ENCODE data around the gene RXRA.

RXRA gene

DNA sequence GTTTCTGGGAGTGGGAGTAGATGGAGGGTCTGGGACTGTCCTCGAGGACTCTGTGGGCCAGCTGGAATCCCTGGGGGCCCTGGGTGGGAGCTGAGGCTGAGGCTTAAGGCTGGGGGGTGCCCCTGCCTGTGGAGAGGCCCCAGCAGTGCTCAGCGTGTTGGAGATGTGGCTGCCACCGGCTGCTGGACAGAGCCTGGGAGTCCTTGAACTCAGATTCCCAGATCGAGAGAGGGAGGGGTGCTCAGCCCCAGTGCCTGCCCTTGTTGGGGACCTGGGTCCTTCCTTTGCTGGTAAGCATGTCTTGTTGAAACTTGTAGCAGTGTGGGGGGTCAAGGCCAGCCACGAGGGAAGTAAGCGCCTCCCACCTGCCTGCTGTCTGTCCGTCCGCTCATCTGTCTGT lies 10.7 kb downstream of the RXRA start:
- DNase-seq (ENCODE audit: low read depth in 2 of 2): no peak

DNA sequence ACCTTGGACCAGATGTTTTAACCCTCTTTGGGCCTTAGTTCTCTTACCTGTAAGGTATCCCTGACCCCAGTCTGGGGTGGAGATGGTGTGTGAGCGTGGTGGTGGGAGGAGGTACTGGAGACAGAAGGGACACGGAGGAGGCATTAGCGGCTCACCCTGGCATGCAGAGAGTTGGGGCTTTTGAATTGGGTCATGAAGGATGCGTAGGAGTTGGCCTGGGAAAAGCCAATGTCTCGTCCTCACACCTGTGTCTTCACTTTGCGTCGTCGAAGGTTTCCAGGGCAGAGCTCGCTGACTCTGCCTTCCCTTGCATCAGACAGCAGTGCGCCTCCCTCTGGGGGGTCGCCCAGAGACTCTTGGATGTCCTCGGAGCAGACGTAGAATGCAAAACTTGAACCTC lies 11.2 kb downstream of the RXRA start:
- DNase-seq (ENCODE audit: low read depth in 2 of 2): no peak

DNA sequence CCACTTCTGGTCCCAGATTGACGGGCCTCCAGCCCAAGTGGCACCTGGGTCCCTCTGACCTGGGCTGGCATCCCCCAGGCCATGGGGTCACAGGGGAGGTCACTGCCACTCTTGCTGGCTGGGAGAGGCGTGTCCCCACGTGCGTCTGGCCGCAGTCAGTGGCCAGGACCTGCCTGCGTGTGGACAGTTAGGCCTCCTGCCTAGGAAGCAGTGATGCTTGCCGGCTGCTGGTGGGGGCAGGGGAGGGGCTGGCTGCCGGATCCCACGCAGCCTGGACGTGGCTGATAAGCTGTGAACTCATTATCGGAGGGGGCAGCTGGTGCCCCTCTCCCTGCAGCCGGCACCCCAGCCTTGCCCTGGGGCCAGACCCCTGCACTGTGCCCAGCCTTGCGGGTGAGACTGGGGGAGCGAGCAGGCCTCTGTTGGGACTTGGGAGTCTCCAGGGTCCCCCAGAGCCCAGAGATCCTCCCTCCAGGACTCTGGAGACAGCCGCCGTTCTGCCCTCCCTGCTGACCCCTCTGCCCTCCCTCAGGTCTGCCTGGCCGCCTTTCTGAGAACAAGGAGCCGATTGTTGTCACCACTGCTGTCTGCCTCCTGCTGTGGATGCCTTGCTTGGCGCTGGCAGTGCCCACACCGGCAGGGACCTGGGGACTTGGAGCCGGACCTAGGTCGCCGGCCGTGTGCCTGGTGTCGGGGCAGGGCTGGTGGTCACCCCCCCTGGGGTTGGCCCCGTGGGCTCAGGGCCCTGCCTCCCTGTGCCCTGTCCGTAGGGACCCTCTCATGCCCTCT lies 12.3 kb downstream of the RXRA start:
- DNase-seq (ENCODE audit: low read depth in 2 of 2): no peak

DNA sequence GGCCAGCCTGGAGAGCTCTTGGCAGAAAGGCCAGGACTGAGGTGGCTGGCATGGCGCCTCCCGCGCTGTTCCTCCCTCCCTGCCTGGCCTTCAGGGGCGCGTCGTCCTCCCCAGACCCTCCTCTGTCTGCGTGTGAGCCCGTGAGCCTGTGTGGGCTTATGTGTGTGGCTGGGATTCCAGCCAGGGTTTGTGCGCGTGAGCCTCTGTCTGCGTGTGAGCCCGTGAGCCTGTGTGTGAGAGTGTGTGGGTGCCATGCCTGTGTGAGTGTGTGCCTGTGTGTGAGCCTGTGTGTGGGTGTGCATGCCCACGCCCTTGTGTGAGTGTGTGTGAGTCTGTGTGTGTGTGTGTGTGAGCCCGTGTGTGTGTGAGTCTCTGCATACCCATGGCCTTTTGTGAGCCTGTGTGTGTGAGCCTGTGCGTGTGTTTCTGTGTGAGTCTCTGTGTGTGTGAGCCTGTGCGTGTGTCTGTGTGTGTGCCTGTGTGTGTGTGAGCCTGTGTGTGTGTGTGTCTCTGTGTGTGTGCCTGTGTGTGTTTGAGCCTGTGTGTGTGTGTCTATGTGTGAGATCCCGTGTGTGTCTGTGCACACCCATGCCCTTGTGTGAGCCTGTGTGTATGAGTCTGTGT lies 13.0 kb downstream of the RXRA start:
- DNase-seq (ENCODE audit: low read depth in 2 of 2): no peak

DNA sequence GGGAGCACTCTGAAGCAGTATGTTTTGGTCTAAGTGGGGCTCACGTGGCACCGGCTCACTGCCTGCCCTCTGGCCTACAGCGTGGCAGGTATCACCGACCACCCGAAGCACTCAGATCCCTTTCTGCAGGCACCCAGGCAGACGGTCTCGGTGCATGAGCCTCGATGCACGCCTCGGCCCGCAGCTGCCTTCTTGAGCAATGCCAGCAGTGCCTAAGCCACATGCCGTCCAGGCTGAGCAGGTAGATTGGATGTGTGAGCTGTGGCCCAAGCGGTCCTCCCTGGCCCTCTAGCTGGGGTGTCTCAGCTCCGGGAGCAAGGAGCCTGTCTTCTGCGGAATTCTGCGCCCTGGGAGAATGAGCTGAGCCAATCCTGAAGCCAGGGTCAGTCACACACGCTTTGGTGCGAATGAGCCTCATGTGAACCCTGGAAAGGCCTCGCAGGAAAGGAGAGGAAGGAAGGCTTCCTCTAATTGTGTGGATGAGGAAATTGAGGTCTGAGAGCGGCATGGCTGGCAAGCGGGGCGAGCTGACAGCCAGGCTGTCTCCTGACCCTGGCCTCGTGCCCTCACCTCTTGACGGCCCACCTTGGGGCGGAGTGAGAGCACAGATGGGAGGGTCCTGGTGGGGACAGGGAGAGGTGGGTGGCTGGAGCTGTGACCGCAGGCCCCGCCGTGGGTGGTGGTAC lies 14.4 kb downstream of the RXRA start:
- DNase-seq (ENCODE audit: low read depth in 2 of 2): no peak

DNA sequence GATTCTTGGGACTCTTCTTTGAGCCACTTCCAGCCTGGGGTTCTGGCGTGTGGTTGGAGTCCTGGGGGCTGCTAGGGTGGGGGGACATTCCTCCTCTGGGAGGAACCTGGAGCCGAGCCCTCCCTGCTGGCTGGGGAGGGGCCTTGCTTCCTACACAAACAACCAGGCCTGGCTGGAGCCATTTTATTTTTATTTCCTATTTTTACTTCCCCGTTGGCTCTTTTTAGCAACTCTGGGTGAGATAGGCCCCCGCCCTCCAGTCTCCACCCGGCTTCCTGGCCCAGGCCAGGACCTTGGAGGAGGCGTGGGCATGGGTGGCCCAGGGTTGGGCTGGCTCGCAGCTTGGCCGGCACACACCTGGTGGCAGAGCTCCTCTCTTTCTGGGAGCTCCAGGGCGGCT lies 15.1 kb downstream of the RXRA start:
- DNase-seq (ENCODE audit: low read depth in 2 of 2): no peak

DNA sequence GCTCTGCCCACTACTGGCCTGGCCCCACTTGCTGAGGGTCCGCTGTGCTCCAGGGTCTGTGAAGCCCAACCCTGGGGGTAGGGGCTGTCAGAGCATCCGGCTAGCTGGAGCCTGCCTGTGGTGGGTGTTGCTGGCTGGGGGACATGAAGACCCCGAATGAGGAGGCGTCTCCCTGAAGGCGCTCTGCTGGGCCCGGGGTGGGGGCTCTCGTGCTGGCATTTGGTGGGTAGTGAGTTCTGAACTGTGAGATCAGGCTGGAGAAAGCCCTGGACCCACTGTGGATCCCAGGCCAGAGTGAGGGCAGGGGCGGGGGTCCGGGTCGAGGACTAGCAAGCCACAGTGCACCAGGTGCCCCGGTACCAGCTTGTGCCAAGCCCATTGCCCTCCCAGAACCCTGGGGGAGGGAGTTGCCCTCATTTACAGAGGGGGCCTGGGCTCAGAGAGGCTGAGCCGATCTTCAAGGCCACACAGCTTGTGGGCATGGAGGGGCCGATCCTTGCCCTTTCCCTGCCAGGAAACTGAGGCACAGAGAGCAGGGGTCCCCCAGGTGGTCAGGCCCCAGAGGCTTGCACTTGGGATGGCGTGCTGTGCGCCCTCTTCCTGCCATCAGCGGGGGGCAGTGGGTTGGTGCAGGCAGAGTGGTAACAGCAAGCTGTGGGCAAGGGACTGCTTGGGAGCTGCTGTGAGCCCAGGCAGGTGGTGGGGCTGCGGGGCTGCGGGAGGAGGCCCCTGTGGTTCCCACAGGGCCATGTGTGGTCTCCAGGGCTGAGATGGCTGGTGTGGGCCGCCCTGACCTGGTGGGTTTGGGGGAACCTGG lies 15.9 kb downstream of the RXRA start:
- no peak for DNase-seq (ENCODE audit: low read depth in 2 of 2)

DNA sequence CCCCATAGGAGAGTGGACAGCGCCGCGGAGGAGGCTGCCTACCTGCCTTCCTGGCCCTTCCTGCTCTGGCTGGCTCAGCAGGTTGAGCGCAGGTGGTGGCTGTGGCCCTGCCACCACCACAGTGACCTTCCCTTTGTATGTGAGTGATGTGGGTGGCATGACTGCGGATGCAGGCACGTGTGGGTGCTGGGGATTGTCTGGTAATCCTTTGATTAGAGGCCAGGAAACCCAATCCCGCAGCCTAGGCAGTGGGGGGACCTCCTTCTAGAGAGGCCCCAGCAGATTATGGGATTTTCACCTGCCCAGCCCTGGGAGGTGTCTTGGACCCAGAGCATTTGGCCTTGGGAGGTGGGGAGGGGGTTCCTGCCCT lies 16.5 kb downstream of the RXRA start:
- no peak for DNase-seq (ENCODE audit: low read depth in 2 of 2)

DNA sequence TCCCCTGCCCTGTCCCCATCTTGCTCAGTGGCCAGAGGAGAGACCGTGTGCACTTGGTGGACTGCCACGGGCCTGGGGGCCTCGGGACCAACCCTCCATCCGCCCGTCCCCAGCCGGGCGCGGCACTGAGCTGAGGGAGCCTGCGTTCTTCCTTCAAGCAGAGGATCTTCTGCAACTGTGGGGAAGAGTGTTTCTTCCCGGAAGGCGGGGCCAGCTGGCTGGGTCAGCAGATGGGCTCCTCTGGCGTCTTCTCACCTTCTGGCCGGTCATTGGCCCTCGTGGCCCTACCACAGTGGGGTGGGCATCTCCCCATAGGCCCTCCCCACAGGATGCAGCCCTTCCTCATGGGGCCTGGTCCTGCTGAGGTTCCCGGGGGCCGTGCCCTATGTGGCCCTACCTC lies 17.4 kb downstream of the RXRA start:
- no peak for DNase-seq (ENCODE audit: low read depth in 2 of 2)

DNA sequence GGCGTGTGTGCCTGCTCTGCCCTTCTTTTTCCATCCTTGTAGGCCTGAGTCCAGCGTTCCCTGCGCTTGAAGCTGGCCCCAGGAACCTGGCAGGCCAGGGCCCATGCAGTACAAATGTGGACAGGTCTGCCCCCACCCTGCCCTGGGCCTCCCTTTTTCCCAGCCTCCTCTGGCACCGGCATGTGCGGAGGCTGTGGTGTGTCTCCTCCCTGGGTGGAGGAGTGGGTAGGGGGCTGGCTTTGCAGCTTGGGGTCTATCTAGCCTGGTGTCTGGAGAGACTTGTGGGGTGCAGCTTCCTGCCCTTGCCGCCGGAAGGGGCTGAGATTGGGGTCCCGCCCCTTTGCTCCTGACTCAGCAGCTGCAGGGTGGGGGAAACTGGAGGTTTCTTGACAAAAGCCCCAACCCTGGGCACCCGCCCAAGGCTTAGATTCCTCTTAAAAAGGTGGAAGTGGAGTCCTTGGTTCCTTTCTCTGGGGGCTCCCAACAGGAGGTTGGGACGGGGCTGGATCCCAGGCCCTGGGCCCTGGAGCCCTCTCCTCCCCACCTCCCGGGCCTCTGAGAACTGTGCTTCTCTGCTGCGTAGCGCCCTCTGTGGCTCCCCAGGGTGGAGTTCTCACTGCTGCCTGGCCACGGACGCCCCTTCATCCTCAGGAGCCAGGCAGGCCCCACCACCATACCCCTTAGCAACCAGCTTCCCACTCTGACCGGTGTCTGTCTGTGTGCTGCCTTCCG lies 18.0 kb downstream of the RXRA start:
- DNase-seq (ENCODE audit: low read depth in 2 of 2): no peak

DNA sequence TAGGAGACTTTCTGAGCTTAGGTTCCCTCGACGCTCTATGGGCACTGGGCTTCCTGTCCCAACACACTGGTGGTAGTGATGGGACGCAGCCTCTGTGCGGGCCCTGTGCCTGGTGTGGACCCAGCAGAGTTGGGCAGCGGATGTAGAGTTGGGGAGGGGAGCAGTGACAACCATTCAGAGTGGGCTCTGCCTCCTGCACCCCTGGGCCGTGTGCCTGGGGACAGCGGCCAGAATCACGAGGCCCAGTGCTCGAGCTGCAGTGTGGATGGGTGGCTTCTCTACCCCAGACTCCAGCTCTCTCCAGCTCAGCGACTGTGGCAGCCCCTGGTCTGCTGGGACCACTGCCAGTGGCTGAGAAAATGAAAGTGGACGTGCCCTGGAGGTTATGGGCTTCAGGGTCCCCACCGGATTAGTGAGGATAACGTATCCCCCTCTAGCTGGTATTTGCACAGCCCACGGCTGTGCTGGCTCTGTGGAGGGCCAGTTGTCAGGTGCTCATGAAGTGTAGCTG lies 18.6 kb downstream of the RXRA start:
- no peak for DNase-seq (ENCODE audit: low read depth in 2 of 2)

DNA sequence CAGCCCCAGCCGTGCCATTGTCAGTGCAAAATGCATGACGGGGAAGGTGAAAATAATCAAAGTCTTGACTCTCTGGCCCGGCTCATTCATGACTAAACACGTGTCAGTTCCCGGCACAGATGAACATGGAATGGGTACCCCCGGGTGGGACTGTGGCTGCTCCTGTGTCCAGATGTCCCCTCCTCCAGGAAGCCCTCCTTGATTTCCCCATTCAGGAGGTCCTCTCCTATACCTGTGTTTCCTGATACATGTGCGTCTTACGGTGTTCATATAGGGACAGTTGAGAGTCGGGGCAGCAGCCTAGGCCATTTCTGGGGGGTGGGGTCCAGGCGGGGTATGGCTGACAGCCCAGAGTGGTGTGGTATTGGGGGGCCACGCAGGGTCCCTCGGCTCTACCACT lies 19.5 kb downstream of the RXRA start:
- DNase-seq (ENCODE audit: low read depth in 2 of 2): no peak

DNA sequence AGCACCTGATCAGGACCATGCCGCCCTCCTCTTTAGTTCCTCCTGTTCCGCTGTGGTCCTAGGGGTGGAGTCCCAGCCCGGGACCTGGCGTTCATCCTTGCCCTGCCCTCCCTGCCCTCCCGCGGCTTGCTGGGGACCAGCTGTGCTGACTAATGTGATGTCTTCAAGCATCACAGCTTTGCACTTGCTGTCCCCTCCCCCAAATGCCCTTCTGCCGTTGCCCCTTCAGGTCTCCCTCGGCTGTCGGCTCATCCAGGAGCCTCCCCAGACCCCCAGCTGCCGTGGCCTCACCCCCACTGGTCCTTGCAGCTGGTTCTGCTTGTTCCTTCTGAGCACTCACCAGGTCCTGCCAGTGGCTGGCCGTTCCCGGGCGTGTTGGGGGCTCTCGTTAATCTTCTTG lies 19.9 kb downstream of the RXRA start:
- DNase-seq (ENCODE audit: low read depth in 2 of 2): no peak

DNA sequence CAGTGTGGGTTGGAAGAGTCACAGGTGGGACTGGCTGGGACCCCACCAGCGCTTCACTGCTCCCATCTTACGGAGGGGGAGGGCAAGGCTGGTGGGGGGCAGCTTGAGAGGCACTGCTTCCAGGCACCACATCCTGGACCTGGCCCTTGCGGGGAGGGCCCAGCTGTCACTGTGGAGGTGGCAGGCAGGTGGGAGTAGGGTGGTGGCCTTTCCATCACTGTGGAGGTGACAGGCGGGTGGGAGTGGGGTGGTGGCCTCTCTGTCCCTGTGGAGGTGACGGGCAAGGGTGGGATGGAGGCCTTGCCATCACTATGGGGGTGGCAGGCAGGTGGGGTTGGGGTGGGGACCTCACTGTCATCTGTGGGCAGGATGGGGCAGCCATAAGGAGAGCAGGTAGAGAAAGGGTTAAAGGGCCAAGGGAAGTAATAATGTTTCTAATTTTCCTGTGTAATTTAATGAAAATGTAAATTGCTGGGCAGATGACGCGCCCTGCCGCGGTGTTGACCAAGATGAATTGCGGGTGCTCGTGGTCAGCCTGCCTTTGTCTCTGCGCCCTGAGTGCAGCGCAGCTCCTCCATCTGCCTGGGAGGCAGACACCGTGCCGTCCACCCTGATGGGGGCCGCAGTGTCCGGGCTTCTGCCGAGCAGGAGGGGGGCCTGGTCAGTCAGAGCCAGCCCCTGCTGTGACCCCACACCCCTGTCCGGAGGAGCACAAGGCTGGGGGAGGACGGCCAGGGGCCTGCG lies 20.8 kb downstream of the RXRA start:
- DNase-seq (ENCODE audit: low read depth in 2 of 2): no peak

DNA sequence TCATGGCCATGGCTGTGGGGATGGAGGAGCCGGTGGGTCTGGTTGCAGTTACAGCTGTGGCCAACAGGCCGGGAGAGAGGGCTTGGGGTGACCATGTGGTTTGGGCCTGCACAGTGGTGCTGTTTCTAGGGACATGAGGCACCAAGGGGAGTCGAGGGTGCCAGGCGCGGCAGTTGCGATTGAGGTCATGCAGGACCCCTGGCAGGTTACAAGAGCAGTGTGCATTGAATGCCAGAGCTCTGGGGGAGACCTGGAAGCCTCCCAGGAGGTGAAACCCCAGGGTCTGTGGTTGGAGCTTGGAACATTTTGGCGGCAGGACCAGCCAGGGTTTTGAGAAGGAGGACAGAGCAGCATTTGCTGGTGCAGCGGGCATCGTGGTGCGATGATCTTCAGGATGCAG lies 21.7 kb downstream of the RXRA start:
- DNase-seq (ENCODE audit: low read depth in 2 of 2): no peak

DNA sequence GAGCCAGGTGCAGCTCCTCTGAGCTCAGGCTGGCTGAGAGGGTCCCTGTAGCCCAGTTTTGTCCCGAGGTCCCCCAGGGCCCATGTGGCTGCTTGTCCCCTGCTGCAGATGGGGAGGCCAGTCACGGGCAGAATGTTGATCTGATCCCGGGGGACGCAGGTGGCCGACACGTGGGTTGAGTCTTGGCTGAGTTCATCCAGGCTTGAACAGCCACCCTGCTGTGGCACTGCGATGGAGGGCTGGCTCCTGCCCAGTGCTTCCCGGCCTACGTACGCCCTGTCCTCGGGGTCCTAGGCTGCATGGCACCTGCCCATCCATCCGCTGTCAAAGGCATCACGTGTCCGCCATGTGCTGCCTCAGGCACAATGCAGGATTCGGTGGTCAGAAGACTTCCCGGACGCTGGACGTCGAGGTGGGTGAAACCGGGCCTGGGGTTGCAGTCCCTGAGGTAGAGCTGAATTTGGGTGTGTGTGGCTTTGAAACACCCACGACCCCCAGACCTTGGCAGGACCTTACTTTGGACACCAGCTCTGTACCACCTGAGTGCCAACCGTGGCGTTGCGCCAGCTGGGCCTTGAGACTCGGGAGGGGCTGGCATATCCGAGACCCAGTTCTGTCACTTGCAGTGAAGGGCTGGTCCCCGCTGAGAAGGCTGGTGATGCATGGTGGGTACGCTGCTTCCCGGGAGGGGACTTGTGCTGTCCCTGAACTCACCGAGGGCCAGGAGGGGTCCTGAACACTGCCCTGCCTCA lies 22.3 kb downstream of the RXRA start:
- no peak for DNase-seq (ENCODE audit: low read depth in 2 of 2)

DNA sequence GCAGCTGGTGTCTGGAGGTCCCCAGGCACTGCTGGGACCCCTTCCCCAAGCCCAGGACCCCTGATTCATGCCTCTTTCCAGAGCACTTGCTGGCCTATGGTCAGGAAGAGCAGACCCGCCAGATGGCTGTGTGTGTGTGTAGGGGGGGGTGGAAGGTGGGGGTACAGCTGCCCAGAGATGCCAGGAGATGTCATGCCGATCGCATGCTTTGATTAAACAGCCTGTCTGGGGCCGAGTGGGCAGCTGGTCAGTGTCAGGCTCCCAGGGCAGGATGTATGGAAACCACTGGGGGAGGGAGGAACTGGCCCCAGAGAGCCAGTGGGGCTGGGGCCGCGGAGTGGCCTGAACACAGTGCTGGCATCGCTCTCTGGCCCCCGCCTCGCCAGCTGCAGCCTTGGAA lies 23.7 kb downstream of the RXRA start:
- DNase-seq (ENCODE audit: low read depth in 2 of 2): no peak

DNA sequence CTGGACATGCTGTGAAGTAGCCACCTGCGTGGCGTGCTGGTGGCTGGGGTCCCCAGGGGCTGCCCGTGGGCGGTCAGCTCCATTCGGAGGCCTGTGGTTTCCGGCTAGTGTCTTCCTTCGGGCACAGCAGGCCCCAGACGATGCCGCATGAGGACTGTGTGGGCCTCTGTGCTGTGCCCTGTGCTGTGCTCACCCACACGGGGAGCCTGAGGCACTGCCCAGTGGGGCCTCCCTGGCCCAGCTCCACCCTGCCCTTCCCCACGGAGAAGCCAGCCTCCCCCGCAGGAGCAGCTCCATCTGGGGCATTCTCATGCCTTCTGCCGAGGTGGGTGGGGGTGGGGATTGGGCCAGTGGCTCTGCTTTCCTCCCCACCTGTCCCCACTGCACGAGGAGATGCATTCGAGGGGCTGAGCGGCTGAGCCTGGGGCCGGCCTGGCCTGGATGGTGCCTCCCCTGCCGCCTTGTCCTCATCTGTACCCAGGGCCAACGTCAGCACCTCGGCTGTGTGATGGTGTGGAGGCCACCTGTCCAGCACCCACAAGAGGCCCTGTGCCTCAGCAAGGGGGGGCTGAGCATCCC lies 24.2 kb downstream of the RXRA start:
- no peak for DNase-seq (ENCODE audit: low read depth in 2 of 2)

DNA sequence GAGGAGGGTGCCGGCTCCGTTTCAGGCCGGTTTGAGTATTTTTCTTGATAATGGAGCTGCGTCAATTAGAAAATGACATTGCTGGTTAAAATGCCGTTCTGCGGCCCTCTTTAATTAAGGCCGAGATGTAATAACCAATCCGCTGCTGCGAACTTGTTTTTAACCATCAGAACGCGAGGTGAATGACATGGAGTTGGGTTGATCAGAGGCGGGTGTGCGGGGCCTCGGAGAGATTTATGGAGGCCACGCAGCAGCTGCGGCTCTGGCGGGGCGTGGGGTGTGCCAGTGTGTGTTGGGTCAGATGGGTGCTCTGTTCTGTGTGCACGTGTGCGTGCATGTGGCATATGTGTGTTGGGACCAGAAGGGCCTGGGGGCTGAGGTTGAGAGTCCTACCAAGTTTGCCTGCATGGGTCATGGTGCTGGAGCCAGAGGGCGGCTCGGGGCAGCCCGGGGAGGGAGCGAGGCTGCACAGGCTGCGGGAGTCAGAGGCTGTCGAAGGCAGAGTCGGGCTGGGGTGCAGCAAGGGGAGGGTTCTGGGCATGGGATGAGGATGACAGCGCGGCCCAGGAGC lies 25.4 kb downstream of the RXRA start:
- DNase-seq (ENCODE audit: low read depth in 2 of 2): no peak

Data from fibroblast of skin of left biceps (primary cell).